Glomerular visceral epithelial cell (primary cell): ENCODE data around the gene CYP17A1.
"Not testable (repeated sequence)": the region's sequence is repeated elsewhere in the genome, so short reads cannot be mapped to it uniquely, and the experiment has no call there.

ENCODE experiments used
- DNase-seq: peaks from one replicate; pipeline ENCODE4 v3.0.0-alpha.2; 2016; ENCODE audit errors: extremely low spot score

CYP17A1 gene

GRCh38 chr10:102835007-102835482 lies 2.2 kb downstream of the CYP17A1 start:
- DNase-seq, result peak; percentile 76

- DNase-seq, result no peak
Observed at GRCh38 chr10:102834143-102834542, 3.1 kb downstream of the CYP17A1 start.

GRCh38 chr10:102832987-102833386 lies 4.2 kb downstream of the CYP17A1 start:
- DNase-seq, result no peak

GRCh38 chr10:102832248-102832647 lies 5.0 kb downstream of the CYP17A1 start:
- no peak for DNase-seq

- DNase-seq, result peak; percentile 8
Observed at GRCh38 chr10:102831322-102832071, 5.7 kb downstream of the CYP17A1 start.

- DNase-seq, result no peak
Observed at GRCh38 chr10:102827597-102827975, 9.6 kb downstream of the CYP17A1 start.

- no peak for DNase-seq
Observed at GRCh38 chr10:102826148-102826796, 10.9 kb downstream of the CYP17A1 start.

- no peak for DNase-seq
Observed at GRCh38 chr10:102824664-102825063, 12.5 kb downstream of the CYP17A1 start.

GRCh38 chr10:102822222-102822621 lies 15.0 kb downstream of the CYP17A1 start:
- no peak for DNase-seq

GRCh38 chr10:102820008-102820407 lies 17.2 kb downstream of the CYP17A1 start:
- DNase-seq, result not testable (repeated sequence)

- no peak for DNase-seq
Observed at GRCh38 chr10:102819054-102819453, 18.2 kb downstream of the CYP17A1 start.

- no peak for DNase-seq
Observed at GRCh38 chr10:102817175-102817574, 20.0 kb downstream of the CYP17A1 start.

GRCh38 chr10:102815790-102816549 lies 21.2 kb downstream of the CYP17A1 start:
- DNase-seq, result peak; percentile 56

- DNase-seq, result peak; percentile 65
Observed at GRCh38 chr10:102814873-102815661, 22.1 kb downstream of the CYP17A1 start.

- peak; percentile 34 for DNase-seq
Observed at GRCh38 chr10:102814453-102814871, 22.8 kb downstream of the CYP17A1 start.

- no peak for DNase-seq
Observed at GRCh38 chr10:102813734-102814452, 23.3 kb downstream of the CYP17A1 start.

- no peak for DNase-seq
Observed at GRCh38 chr10:102813017-102813541, 24.1 kb downstream of the CYP17A1 start.

- DNase-seq, result no peak
Observed at GRCh38 chr10:102812231-102812876, 24.9 kb downstream of the CYP17A1 start.

- no peak for DNase-seq
Observed at GRCh38 chr10:102811346-102811745, 25.9 kb downstream of the CYP17A1 start.

- DNase-seq, result no peak
Observed at GRCh38 chr10:102808380-102808779, 28.8 kb downstream of the CYP17A1 start.
